RCC 7860 (cell line): Measurements from ENCODE around the gene RHOB.
"Not testable (repeated sequence)": the region's sequence is repeated elsewhere in the genome, so short reads cannot be mapped to it uniquely, and the experiment has no call there.

Experiments
- DNase-seq: peaks from one replicate; pipeline ENCODE4 v3.0.0-alpha.2; 2015; ENCODE audit warnings: low spot score
- FAIRE-seq: peaks from 2 replicates; lab custom pipeline; 2012; peaks lifted over from hg19 to GRCh38; lab: Jason Lieb, UNC

RHOB gene

GRCh38 chr2:20451761-20452499 lies 5.1 kb downstream of the RHOB start:
- DNase-seq (no peak), FAIRE-seq (no peak)

- no peak for FAIRE-seq
- no peak for DNase-seq
Observed at GRCh38 chr2:20452551-20452950, 5.7 kb downstream of the RHOB start.

GRCh38 chr2:20453087-20453486 lies 6.2 kb downstream of the RHOB start:
- FAIRE-seq (no peak), DNase-seq (no peak)

GRCh38 chr2:20454036-20454981 lies 7.4 kb downstream of the RHOB start:
- DNase-seq (no peak), FAIRE-seq (no peak)

- DNase-seq (no peak), FAIRE-seq (no peak)
Observed at GRCh38 chr2:20455076-20455587, 8.3 kb downstream of the RHOB start.

- FAIRE-seq (no peak), DNase-seq (no peak)
Observed at GRCh38 chr2:20456116-20456571, 9.3 kb downstream of the RHOB start.

GRCh38 chr2:20456636-20457426 lies 10.0 kb downstream of the RHOB start:
- DNase-seq = no peak
- no peak for FAIRE-seq

- DNase-seq (no peak), FAIRE-seq (no peak)
Observed at GRCh38 chr2:20457661-20458630, 11.1 kb downstream of the RHOB start.

- not testable (repeated sequence) for DNase-seq, FAIRE-seq
Observed at GRCh38 chr2:20458737-20459484, 12.0 kb downstream of the RHOB start.

GRCh38 chr2:20465716-20466394 lies 19.0 kb downstream of the RHOB start:
- no peak for DNase-seq
- FAIRE-seq = no peak

- DNase-seq = no peak
- FAIRE-seq = no peak
Observed at GRCh38 chr2:20467789-20468548, 21.1 kb downstream of the RHOB start.

GRCh38 chr2:20468549-20469500 lies 22.0 kb downstream of the RHOB start:
- no peak for DNase-seq
- no peak for FAIRE-seq

- DNase-seq (no peak), FAIRE-seq (no peak)
Observed at GRCh38 chr2:20469595-20469994, 22.7 kb downstream of the RHOB start.

- no peak for DNase-seq
- FAIRE-seq = no peak
Observed at GRCh38 chr2:20470211-20470610, 23.3 kb downstream of the RHOB start.

- DNase-seq (no peak), FAIRE-seq (no peak)
Observed at GRCh38 chr2:20471148-20471547, 24.3 kb downstream of the RHOB start.

GRCh38 chr2:20471902-20472559 lies 25.2 kb downstream of the RHOB start:
- DNase-seq = no peak
- FAIRE-seq = no peak
